ELR (cell line): Measurements from ENCODE around the gene CD300E.
A peak's percentile ranks its signal among the peaks of the same experiment; 100 is the strongest.
"Not testable (repeated sequence)": the region's sequence is repeated elsewhere in the genome, so short reads cannot be mapped to it uniquely, and the experiment has no call there.

ENCODE experiments used
- DNase-seq: peaks from one replicate; pipeline ENCODE4 v3.0.0-alpha.2; 2015; ENCODE audit warnings: low read depth

The CD300E gene, protein sequence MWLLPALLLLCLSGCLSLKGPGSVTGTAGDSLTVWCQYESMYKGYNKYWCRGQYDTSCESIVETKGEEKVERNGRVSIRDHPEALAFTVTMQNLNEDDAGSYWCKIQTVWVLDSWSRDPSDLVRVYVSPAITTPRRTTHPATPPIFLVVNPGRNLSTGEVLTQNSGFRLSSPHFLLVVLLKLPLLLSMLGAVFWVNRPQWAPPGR

DNA sequence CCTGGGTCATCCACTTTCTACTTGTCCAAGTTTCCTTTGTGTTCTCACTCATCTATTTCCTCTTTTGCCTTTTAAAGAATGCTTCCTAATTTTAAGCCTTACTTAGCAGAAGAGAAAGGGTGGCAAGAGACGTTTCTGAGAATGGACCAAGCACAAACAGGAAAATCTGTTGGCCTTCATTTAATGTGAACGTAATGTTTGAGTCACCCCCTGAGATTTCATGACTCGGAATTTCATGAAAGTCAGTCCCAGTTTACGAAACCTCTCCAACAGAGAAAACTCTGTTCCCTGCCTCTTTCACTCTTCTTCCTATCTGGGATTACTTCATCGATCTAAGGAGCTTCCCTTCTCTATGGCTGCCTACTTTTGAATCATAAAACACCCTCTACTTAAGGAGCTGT lies at the start of gene CD300E:
CD300E (minus strand) TSS at position 46 of the 401 bp plus-strand sequence. CDS start 117 bp downstream, outside the sequence.
- no peak for DNase-seq

- peak; percentile 42 for DNase-seq
These were observed 47.7 kb upstream of the CD300E start for GRCh38 chr17:74671031-74671771.

DNA sequence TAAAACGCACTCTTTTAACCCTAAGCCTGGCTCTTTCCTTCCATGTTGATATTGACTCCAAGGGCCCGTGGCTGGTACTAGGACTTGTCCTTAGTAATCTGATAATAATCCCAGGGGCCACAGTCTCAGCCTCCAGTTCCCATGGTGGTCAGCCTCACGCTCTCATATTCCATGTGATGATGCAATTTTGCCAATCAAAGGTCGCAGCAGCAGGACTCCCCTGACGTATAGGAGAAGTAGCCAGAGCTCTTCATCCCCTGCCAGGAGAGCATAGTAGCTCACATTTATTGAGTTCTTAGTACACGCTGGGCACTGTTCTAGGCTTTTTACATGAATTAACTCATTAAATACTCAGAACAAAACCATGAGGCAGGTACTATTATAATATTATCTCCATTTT lies 46.8 kb upstream of the CD300E start:
- no peak for DNase-seq

DNA sequence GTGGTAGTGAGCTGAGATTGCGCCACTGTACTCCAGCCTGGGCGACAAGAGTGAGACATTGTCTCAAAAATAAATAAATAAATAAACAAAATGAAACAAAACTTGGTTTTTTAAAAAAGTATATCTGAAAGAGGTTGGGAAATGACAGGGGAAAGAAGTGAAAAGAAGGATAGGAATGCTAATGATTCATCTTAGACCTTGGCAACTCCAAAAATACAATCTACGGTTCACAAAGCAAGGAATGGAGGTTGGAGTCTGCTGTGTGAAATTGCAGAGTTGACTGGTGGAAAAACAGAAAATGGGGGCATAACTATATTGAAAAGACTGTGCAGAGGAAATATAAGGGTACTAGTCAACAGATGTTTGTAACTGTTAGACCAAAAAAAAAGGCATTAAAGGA lies 40.0 kb upstream of the CD300E start:
- DNase-seq = no peak

- no peak for DNase-seq
These were observed 36.4 kb upstream of the CD300E start for GRCh38 chr17:74659889-74660288.

DNA sequence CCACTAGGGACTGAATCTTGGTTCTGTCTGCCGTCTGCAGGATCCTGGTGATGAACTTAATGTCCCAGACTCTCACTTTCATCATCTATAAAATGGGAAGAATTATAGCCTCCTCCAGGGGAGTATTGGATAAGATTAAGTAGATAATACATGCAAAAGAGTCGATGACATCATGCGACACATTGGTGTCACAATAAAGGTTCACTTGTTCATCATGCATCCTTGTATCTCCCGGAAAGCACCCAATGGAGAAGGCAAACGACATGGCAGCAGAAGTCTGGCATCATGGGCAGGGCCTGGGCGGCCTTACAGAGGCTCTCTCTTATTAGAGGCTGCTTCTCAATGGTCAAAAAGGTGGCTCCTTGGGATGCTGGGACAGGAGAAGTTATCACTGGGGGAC lies 35.1 kb upstream of the CD300E start:
- no peak for DNase-seq

DNA sequence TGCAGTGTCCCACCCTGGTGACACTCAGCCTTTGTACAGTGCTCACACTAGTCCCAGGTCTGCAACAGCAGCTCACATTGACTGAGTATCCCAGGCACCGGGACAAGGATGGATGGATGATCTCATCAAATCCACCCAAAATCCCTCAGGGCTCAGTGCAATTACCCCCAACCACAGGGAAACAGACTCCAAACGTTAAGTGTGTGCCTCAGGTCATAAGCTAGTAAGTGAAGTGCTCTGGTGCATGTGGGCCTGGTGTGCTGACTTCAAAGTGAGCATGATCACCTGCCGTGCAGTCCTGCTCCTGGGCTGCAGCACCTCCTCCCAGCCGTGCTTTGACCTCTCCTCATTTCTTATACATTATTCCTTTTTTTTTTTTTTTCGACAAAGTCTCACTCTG lies 31.2 kb upstream of the CD300E start:
- DNase-seq = no peak

GRCh38 chr17:74652020-74652419 lies 28.5 kb upstream of the CD300E start:
- DNase-seq = no peak

DNA sequence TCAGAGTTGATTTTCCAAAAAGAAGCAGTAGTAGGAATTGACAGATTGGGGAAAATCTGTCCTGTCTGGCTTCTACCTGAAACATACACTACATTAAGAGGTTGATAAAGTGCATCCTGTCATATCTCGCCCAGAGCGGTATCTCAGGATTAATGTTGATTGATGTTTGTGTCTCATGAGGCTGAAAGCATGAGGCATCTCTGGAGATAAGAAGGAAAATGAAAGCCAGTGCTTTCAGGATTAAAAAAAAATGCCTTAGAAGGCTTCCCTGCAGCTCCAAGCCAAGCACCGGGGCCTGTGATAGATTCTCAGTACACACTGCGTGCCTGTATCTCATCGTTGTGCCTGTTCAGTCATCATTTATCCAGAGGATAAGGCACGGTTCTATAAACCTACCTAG lies 26.4 kb upstream of the CD300E start:
- no peak for DNase-seq

DNA sequence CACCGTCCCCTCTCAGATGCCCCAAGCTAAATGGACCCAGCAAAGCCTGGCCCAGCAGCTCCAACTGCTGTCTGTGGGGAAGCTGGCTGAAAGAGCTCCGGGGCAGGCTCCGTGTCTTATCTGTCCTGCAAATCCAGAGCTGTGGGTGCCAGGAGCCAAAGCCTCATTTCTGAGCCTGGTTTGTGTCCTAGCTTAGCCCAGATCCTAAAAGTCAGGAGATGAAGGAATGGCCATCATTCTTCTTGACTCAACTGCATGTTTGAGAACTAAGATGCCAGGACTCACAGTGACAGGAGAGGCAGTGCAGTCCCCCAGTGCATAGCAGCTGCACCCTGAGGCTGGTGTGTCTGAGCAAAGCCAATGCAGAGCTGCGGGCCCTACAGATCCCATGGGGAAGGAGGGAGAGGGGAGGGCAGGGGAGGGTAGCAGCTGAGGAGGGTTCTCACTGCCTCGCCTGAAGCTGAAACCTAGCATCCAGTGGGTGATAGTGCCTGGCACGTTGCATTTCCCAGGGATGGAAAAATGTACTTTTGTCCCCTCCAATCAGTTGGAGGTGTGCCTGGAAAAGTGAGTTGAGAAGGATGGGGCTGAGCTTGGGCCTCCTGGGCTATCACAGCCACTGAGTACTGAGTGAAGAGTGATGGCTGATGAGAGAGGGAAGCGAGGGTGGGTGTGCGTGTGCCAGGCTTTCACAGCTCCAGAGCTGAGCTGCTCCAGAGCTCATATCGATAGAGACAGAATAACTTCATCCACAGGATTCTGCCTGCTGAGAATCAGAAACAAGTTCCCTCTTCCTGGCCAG lies 24.5 kb upstream of the CD300E start:
- DNase-seq = no peak

- peak; percentile 47 for DNase-seq
These were observed 22.7 kb upstream of the CD300E start for GRCh38 chr17:74646231-74646630.

- DNase-seq = no peak
These were observed 21.5 kb upstream of the CD300E start for GRCh38 chr17:74645010-74645409.

DNA sequence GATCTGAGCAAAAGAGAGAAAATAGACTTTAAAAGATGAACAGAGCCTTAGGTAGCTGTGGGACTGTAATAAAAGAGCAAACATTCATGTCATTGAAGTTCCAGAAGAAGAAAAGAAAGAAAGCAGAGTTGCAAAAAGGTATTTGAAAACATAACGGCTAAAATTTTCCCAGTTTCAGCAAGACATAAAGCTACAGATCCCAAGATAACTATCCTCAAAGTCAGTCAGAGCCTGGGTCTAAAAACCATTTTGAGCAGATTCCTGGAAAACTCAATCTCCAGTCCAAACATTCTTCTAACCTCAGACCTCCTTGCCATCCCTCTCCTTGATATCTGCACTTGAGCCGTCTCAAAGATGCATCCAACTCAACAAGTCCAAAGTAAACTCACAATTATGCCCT lies 20.9 kb upstream of the CD300E start:
- DNase-seq = no peak

DNA sequence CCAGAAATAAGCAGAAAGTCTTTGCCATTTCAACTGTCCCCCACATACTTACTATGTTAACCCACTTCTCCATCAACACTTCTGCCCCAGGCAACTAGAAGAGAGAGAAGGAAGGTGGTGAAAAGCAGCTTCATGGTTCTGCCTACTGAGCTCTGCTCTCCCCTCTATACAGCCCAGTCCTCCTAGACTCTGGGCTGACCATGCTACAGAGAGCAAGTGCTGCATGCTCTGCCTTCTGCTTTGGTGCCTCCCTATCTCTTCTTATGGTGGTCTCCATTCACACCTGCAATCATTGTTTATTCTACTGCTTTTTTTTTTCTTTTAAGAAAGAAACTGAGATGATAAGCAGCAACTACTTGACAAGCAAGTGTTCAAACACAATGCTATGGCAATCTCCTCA lies 20.3 kb upstream of the CD300E start:
- no peak for DNase-seq

GRCh38 chr17:74642995-74643394 lies 19.5 kb upstream of the CD300E start:
- DNase-seq = no peak

DNA sequence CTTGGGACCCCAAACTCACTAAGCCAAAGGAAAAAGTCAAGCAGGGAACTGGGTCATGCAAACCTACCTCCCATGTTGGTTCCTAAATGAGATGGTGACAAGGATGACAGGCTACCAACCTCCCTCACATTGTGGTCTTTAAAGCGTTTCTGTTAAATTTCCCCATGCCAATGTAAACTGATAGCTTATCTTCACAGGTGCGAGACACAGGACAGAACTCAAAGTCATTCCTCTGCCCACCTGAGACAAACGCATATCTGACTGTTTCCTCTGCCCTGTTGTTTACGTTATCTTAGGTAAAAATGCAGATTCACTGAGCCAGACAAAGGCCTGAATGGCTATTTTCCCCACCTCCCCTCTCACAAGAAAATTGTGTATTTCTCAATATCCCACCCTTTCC lies 19.0 kb upstream of the CD300E start:
- DNase-seq = no peak

GRCh38 chr17:74641958-74642298 lies 18.4 kb upstream of the CD300E start:
- no peak for DNase-seq

DNA sequence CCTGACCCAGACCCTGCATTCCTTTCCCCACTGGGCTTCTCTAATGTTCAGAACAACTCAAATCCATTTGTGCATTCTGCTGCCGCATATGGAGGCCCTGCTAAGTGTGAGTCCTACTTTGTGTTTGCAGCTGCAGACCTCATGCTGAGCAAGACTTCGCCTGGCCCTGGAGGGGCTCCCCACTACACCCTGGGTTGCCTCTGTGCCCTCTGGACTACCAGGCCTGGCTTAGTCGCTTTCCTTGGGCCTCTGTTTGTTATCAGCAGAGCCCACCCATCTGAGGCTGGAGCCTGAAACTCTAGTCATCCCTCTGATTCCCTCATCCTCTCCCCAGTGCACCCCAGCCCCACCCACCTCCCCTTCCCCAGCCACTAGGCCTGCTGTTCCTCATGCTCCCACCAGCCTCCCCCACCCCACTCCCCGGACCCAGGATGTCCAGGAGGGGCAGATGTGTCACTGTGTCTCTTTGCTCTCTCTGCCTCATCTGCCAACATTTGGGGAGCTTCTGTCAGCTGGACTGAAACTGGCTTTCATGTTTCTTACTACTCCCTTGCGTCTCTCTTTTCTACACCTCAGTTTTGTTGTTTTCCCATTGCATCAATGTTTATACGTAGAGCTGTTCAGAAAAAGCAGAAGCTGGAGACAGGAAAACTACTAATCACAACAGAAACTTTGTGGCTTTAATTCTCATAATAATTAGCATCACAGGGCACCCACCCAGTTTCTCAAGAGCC lies 17.9 kb upstream of the CD300E start:
- DNase-seq = no peak

- DNase-seq = no peak
These were observed 16.2 kb upstream of the CD300E start for GRCh38 chr17:74639704-74640151.

DNA sequence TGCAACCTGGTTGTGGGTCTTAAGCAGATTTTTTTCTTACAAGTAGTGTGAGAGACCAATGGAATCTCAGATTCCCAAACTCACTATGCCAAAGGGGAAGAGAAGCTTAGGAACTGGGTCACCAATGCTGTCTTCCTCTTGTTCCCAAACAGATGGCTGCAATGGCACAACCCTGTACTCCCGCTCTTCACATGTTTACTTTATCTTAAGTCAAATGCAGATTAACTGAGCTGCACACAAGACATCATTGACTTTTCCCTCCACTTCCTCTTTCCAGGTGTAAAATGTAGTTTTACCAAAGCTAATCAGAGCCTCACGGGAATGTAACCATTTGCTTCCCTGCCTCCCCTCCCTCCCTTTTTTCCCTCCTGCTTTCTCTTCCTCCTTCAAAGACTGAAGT lies 14.4 kb upstream of the CD300E start:
- no peak for DNase-seq

DNA sequence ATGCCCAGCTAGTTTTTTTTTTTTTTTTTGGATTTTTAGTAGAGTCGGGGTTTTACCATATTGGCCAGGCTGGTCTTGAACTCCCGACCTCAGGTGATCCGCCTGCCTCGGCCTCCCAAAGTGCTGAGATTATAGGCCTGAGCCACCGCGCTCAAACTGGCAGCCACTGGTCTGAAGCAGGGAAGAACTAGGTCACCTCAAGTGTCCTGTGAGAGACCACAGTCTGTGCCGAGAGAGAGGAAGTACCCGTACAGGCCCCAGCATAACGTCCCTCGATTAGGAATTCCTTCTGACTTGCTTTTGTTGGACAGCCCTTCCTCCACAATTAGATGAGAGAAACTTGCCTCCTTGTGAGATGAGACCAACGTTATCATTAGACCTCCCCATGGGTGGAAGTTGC lies 13.7 kb upstream of the CD300E start:
- no peak for DNase-seq

GRCh38 chr17:74636541-74637085 lies 13.1 kb upstream of the CD300E start:
- DNase-seq = not testable (repeated sequence)
